DMS 273 treated with DMSO at 0.1 percent for 48 hours (cell line): ENCODE data around the gene ENTPD3.

Experiments used
- DNase-seq: peaks from one replicate; lab custom pipeline; 2025; lab: John Stamatoyannopoulos, UW

ENTPD3 gene

DNA sequence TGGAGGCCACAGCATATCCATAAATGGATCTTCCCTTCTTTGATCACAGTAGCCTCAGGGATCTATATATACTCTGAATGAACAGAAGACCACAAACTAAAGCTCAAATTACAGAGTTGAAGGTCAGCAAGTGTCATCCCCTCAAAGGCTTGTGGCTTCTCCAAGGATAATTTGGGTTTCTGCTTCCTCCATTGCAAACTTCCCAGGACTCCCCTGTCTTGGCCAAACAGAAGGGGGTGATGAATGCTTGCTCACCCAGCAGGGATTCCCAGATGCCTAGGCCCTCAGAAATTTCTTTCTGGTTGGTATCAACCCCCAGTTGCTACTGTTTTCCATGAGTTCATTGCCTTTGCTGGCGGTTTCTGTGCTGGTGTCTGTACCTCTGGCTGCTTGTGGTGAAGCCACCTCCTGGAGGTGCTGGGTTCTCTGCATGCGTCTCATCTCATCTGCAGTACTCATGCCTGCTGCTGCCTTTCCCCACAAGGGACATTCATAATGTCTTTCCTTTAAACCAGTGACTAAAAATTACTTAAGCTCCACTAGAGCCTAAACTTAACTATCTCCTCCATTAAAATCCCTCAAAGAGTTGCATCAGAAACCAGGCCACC lies 17.7 kb downstream of the ENTPD3 start:
- DNase-seq: no peak

DNA sequence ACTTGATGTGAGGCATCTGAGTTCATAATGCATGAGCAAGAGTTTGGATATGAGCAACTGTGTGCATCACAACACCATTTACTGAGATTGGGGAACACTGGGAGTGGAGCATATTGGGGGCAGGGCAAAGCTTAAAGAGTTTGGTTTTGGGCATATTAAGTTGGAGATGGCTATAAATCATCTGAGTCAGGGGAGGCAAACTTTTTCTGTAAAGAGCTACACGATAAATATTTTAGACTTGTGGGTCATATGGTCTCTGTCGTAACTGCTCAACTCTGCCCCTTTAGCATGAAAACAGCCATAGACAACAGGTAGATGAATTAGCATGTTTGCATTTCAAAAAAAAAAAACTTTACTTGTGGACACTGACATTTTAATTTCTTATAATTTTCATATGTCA lies 20.0 kb downstream of the ENTPD3 start:
- DNase-seq: no peak

DNA sequence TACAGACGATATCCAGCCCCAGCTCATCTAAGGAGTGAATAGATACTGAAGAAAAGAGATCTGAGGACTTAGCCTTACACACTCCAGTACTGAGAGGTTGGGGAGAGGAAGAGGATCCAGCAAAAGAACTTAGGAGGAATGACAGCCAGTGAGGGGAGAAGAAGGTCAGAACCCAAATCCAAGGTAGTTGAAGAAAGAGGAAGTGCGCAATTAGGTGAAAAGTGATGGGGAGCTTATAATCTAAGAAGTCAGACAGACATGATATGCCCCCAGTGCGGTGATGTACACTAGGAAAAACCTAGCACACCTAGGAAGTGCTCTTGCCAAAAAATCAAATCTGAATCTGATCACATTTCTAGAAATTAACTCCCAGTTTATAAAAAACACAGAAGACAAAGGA lies 20.6 kb downstream of the ENTPD3 start:
- no peak for DNase-seq

DNA sequence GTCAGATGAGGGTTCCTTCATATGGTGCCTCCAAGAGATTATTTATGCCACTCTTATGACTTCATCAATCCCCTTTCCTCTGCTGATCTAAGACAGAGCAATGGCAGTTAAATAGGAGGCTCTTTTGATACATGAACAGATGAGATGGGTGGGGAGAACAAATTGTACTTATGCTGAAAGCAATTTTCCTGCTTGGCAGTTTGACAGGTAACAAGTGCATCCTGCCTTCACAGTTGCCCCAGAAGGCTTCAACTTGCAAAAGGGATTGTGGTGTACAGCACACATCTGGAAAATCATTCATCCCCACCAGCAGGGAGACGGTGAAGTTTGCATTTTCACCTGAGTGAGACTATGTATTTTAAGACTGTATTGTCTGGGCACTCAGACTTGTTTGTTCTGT lies 27.3 kb downstream of the ENTPD3 start:
- no peak for DNase-seq

DNA sequence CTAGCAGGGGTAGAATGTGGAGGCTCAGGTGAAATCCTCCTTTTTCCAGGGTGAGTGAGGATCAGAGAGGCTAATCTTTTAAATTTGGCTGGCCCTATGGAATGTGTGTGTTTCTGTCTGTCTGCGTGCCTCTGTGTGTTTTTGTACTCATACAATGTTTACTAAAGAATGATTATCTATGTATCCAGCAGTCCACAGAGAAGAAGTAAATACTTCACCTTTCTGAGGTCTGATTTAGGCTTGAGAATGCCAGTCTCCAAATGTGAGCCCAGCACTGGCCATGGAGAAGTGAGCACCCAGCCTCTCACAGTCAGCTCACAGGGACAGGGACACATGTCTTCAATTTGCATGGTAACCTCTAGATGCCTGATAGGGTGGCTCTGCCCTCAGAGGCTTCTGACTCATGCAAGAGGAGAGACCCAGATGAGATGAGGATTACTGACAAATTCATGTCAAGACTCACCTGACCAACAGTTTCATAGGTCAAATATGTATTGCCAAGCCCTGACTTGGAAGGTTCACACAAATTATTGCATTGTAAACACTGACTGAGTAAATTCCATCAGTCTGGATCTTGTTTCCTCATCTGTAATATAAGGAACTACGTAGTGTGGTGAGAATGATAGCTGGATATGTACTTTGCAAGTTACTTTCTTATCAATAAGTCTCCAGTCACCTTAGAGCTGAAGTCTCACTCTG lies 31.0 kb downstream of the ENTPD3 start:
- no peak for DNase-seq

DNA sequence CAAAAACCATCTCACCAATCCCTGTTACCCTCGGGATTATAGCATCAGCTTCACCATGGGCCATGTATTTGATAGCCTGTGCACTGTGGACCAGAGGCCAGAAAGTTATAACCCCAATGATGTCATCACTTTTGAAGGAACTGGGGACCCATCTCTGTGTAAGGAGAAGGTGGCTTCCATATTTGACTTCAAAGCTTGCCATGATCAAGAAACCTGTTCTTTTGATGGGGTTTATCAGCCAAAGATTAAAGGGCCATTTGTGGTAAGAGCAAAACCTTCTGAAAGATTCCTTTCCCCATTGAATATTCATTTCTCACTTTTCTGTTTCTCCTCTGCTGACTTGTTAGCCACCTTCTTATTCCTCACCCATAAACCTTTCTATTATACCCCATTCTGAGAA lies 35.9 kb downstream of the ENTPD3 start:
- no peak for DNase-seq

DNA sequence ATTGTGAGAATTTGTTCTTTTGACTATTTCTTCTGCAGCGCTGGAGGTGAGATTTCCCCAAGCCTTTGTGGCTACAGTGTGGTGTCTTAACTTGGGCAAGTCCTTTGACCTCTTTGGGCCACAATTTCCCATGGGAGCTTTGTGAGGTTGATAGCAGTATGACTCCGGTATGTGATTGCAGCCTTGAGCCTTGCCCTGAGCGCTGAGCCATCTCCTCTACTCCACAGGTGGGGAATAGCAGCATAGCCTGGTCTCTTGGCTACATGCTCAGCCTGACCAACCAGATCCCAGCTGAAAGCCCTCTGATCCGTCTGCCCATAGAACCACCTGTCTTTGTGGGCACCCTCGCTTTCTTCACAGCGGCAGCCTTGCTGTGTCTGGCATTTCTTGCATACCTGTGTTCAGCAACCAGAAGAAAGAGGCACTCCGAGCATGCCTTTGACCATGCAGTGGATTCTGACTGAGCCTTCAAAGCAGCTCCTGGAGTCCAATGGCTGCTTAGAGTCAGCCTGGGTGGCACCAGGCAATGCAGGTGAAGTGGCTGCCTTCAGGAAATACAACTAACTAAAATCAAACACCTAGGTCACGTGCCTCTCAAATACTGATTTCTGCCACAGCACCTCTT lies 40.2 kb downstream of the ENTPD3 start:
- no peak for DNase-seq

DNA sequence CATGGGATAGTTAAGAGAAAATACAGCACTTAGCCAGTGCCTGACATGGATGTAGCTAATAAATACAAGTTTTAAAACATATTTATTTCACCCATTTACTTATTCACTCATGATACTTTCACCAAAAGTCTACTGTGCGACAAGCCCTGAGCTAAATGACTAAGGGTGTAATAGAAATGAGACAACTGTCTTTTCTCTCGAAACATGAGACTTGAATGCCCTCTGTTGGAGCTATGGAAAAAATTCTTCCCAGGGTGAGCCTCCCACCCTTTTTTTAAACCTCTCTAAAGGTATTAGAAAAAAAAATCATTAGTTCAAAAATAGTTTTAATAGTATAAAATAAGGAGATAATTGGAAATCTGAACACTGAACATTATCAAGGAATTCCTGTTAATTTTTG lies 45.8 kb downstream of the ENTPD3 start:
- no peak for DNase-seq

DNA sequence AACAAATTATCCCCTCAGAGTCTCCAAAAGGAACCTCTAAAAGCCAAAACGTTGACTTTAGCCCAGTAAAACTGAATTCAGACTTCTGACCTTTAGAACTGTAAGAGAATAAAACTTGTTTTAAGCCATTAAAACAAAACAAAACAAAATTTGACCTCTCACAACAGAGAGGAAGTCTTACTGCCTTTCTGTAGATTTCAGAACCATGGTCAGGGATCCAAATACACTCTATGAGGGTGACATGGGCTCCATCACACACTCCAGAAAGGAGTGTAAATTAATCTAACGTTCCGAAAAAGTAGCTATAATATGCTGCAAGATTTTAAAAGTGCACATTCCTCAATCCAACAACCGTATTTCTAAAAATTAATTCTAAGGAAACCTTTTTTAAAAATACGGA lies 50.9 kb downstream of the ENTPD3 start:
- no peak for DNase-seq

DNA sequence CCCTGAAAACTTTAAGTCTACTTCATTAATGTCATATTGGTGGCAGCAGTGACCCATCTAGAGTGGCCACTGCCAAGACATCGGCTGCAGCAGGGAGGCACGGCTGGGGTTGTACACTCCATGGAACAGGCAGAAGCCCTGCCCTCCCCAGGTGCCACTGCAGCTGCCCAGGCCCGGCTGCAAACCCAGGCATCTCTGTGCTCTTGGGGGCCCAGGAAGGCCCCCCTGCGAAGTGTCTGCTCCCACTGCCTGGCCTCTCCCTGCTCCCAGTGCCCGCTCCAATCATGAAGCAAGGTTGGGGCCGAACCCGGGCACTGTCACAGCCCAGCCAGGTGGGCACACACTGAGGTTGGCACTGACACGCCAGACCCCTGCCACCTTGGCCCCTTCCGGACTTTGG lies 58.1 kb downstream of the ENTPD3 start:
- no peak for DNase-seq

DNA sequence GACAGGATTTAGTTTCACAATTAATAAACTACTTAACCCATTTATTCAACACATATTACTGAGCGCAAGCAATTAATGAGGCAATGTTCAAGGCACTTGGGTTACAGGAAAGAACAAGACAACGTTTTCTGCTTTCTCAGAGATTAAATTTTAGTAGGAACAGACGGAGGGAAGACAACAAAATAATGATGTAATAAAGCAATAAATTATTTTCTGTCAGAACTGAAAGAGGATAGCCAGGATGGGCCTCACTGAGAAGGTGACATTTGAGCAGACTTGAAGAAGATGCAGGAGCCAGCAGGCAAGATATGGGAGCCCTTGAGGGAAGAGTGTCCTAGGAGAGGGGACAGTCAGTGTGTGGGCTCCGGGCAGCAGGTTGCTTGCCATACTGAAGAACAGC lies 58.9 kb downstream of the ENTPD3 start:
- no peak for DNase-seq

DNA sequence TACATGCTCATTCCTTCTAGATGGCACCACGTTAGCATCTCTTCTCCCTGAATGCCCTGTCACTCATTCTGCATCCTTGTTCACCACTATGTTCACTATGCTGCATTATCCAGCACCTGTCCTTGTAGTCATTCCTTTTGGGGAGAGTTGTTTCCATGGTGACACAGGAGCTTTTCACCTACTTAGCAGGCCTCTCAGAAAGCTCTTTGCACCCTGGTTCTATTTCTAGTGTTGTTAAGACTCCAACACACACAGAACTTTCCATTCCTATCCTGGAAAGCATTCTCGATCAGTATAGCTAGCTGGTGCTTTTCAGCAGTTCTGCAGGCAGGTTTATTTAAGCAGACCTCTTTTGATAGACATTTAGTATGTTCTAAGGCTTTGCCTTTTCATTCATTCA lies 63.5 kb downstream of the ENTPD3 start:
- DNase-seq: no peak

DNA sequence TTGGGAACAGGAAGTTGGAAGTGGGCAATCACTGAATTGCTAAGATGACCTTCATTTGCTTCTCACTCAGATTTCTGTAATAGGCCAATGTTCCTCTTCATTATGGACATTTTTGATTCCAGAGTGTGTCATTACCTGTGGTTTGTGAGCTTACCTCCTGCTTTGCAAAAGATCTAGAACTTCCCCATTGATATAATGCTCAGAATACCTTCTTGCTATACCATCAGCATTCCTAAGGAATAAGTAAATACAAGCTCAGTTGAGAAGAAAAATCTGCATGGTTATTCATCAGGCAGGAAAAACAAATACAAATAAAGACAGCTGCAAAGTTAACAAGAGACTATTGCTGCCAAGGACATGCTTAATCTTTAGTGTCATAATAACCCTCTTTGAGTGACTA lies 64.6 kb downstream of the ENTPD3 start:
- DNase-seq: no peak

DNA sequence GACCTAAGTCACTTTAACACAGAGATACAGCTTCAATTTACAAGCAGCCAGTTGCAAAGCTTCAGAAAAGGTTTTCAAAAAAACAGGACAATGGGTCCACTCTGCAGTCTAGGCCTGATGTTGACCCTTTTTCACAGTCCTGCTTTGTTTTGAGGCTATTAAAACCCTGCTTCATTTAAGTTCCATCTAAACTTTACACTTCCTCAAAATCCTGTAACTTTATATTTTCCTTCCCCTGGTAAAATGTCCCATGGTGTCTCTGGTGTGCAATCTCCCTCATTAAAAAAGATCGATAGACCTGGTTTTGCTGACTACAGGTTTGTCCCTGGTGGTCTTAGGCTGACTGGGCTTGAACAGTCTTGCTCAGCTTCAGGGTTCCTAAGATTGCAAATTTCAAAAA lies 65.1 kb downstream of the ENTPD3 start:
- DNase-seq: no peak

DNA sequence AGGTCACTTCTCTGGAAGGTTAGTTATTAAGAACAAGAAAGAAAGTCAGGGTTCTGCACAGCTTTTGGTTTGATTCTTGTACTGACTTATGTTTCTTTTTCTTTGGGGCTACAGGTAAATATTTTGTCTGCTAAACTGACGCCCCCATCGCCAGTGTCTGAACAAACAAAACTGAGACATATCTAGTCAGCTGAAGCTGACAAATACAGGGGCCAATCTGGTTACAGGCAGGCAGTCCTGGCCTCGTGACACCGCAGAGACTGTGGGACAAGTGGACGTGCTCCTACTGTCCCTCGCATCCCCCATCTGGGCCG lies 65.5 kb downstream of the ENTPD3 start:
- DNase-seq: no peak

DNA sequence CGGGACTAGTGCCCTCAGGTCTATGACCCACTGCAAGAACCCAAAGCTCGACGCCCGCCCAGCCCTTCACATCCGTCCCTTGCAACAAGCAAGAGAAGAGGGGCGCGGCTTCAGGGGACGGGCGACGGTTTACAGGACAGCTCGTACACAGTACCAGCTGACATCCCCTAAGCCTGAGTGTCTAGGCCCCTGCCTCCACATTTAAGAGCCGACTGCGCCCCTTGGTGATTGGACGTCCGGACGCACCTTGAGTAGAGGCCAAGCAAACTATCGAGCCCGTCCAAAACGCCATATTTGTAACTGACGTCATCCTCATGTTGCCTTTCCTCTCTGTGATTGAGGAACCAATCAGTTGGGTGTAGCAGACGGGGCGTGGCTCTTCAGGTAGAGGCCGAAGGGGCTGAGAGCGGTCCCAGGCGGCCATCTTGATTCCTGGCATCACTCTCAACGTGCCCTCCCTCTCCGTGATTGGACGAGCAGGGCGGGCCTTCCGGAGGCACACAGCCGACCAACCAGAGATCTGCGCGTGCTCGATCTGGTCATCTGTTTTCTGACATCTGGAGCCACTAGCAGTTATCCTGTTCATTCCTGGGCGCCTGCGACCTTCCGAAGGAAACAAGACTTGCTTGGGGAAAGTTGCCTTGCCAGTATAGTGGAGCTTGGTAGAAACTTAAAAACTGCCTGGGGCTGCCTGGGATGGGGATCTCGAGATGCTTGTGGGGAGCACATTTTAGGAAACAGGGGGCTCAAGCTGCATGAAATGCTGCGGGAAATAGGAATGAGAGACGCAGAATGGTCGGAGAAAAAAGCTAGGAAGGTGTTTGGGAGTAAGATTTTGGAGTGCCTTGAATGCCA lies 66.1 kb downstream of the ENTPD3 start:
- peak; percentile 97 for DNase-seq

DNA sequence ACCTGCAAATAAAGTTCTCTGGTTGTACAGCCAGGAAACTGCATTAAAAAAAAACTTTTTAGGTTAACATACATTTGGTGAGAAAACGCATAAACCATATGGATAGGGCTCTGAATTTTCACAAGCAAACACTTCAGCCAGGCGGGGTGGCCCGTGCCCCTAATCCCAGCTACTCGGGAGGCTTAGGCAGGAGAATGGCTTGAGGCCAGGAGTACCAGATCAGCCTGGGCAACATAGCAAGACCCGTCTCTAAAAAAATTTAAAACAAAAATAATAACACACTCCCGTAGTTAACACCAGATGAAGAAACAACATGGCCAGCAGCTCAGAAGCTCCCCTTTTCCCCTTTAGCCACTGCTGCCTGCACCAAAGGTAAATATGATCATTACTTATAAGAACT lies 66.9 kb downstream of the ENTPD3 start:
- DNase-seq: no peak

DNA sequence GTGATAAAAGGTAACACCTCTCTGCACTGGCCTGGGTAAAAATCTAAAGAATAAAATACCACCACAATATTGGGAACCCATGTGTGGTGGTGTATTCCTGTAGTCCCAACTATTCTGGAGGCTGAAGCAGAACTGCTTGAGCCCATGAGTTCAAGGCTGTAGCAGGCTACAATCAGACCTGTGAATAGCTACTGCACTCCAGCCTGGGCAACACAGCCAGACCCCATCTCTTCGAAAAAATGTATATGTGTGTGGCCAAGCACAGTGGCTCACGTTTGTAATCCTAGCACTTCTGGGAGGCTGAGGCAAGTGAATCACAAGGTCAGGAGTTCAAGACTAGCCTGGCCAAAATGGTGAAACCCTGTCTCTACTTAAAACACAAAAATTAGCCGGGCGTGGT lies 68.3 kb downstream of the ENTPD3 start:
- no peak for DNase-seq

DNA sequence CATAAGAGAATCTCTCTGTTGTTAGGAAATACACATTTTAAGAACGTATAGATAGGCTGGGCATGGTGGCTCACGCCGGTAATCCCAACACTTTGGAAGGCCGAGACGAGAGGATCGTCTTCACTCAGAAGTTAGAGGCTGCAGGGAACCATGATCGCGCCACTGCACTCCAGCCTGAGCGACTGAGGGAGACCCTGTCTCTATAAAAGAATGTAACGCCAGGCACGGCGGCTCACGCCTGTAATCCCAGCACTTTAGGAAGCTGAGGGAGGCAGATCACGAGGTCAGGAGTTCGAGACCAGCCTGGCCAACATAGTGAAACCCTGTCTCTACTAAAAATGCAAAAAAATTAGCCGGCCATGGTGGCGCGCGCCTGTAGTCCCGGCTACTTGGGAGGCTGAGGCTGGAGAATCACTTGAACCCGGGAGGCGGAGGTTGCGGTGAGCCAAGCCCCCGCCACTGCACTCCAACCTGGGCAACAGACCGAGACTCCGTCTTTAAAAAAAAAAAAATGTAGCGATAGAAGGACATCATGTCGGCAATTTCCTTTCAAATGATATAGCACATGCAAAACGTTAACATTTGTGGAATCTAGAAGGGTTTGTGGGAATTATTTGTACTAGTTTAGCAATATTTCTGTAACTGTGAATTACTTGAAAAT lies 69.4 kb downstream of the ENTPD3 start:
- DNase-seq: no peak

DNA sequence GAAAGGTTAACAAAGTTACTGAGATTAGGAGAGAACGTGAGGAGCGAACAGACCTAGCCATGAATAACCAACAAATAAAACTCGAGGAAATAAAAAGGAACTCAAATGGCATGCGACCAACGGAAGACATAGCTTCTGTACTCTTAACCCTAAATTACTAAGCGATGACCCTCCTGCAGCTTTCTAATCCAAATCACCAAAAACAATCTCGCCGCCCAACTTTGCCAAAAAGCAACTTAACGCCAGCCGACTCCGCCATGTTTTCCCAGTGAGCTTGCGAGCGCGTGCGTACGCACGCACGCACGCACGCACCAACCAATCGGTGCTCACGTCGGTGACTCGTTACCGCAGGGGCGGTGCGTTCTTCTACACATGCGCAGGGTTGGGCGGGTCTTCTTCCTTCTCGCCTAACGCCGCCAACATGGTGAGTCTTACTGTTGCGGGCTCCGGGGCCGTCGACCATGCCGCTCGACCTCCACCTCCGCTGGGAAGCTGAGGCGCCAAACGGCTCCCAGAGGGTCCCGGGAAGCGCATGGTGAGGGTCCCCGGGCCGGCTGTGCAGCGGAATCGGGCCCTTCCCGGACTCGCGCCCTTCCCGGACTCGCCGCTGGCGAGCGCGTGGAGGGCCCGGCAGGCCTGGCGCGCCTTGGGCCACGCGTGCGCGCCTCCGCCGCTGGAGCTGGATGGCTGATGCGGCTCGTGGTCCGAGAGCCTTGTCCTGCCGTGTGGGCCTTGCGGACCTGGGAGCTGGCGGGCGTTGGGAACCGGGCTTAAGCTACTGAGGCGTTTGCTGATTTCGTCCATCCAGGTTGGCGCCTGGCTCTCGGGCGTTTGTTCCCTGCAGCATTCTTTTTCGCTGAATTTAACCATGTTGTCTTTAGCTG lies 70.2 kb downstream of the ENTPD3 start, which contains the start of gene RPL14:
RPL14 (plus strand) TSS at position 400 of the 884 bp plus-strand sequence; CDS start at position 533, 133 bp downstream.
- DNase-seq: peak; percentile 68

DNA sequence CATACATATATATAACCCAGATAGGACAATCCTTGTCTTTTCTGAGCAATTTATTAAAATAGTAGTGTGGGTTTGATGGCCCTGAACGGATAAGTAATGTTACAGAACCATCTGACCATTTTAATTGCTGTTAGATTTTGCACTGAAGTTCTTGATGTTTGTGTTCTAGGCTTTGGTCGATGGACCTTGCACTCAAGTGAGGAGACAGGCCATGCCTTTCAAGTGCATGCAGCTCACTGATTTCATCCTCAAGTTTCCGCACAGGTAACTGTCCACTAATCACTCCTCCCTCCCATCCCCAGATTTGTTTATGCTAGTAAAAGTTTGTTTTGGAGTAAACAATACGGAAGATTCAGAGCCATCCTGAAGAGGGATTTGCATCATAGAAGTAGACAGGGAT lies 71.5 kb downstream of the ENTPD3 start:
- no peak for DNase-seq
